ENCODE measurements around the gene SPESP1.

The SPESP1 gene

DNA sequence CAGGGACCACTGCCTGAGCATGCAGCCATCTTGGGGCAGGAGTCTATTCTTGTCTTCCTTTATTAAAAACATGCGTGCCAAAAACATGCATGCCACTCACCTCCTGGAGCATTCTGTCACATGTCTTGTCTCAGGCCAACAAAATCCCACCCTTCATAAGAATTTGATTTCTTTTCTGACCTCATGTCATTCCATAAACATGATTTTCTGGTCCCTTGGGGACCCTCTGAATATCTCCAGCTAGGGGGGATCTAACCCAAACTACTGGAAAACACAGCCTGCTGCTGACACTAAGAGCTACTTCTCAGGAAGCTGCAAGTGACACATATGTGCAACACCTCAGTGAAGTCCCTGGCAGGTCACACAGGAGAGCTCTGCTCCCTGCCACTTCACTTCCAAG, 57.4 kb downstream of the SPESP1 start:
- Histone ChIP-seq H3K27me3 (ENCODE audit: insufficient read depth, low read length, poor library complexity, severe bottlenecking) (no peaks in the 10 kb centered on the region), H2AFZ (ENCODE audit: low read length) (no peak overlapping the region), H3K9ac (ENCODE audit: low read depth, low read length, poor library complexity, severe bottlenecking) (no peak overlapping the region), H3K36me3 (ENCODE audit: insufficient read depth, low read length) (no peaks in the 10 kb centered on the region), H3K4me2 (ENCODE audit: low read depth, low read length, poor library complexity, severe bottlenecking) (no peak overlapping the region), H3F3A (ENCODE audit: low read depth) (no peaks in the 10 kb centered on the region), H3K79me2 (ENCODE audit: insufficient read depth, low read length) (no peaks in the 10 kb centered on the region), H3K9me2 (replicated peaks; ENCODE audit: low read depth, low read length) (no peaks in the 10 kb centered on the region), H3K4me3 (ENCODE audit: low read length, poor library complexity, severe bottlenecking) (no peak overlapping the region), H3K4me1 (ENCODE audit: insufficient read depth, low read length, poor library complexity, severe bottlenecking) (no peaks in the 10 kb centered on the region), H4K20me1 (ENCODE audit: insufficient read depth, low read length, poor library complexity, severe bottlenecking) (no peaks in the 10 kb centered on the region), H3K9me3 (ENCODE audit: insufficient read depth, low read depth, low read length) (no peaks in the 10 kb centered on the region)
- no peak for TF ChIP-seq EZH2phosphoT487 (IDR thresholded peaks at IDR 0.05; ENCODE audit: borderline replicate concordance)
- TF ChIP-seq, protein P1, sequence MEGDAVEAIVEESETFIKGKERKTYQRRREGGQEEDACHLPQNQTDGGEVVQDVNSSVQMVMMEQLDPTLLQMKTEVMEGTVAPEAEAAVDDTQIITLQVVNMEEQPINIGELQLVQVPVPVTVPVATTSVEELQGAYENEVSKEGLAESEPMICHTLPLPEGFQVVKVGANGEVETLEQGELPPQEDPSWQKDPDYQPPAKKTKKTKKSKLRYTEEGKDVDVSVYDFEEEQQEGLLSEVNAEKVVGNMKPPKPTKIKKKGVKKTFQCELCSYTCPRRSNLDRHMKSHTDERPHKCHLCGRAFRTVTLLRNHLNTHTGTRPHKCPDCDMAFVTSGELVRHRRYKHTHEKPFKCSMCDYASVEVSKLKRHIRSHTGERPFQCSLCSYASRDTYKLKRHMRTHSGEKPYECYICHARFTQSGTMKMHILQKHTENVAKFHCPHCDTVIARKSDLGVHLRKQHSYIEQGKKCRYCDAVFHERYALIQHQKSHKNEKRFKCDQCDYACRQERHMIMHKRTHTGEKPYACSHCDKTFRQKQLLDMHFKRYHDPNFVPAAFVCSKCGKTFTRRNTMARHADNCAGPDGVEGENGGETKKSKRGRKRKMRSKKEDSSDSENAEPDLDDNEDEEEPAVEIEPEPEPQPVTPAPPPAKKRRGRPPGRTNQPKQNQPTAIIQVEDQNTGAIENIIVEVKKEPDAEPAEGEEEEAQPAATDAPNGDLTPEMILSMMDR (conservative IDR thresholded peaks at IDR 0.05; ENCODE audit: low read length) = no peak

DNA sequence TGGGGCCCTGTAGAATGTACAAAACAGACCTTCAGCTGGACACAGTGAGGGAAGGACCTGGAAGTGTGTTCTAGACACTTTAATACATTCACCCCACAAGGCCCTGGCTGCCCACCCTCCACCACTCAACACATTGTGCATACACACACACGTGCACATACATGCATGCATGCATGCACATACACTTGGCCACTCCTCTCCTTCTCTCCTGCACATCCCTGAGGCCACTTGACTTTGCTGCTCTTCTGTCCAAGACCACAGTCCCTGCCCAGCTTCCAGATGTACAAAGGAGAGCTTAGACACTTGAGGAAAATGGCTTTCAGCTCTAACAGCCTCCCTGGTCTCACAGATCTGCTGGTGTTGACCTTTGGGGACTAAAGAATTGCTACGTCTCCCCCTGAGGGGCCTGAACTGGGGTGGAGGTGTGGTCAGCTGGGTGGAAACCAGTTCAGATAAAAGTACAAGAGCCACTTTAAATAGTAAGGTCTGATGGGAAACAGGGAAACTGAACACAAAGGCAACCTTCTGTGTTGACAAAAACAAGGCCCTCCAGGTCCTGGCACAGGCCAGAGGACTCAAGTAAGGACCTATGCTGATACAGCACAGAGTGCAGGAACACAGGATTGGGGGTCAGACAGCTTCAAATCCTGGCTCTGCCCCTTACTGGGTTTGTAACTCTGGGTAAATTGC, 59.4 kb downstream of the SPESP1 start:
- no peaks in the 10 kb centered on the region for H4K20me1 ChIP-seq (ENCODE audit: insufficient read depth, low read length, poor library complexity, severe bottlenecking)
- no peaks in the 10 kb centered on the region for H3K9me3 ChIP-seq (ENCODE audit: insufficient read depth, low read depth, low read length)
- H3K4me1 ChIP-seq (ENCODE audit: insufficient read depth, low read length, poor library complexity, severe bottlenecking) = no peaks in the 10 kb centered on the region
- no peak overlapping the region for H3K4me3 ChIP-seq (ENCODE audit: low read length, poor library complexity, severe bottlenecking)
- H3K79me2 ChIP-seq (ENCODE audit: insufficient read depth, low read length) = no peaks in the 10 kb centered on the region
- H3K27me3 ChIP-seq (ENCODE audit: insufficient read depth, low read length, poor library complexity, severe bottlenecking) = no peaks in the 10 kb centered on the region
- no peaks in the 10 kb centered on the region for H3K36me3 ChIP-seq (ENCODE audit: insufficient read depth, low read length)
- H2AFZ ChIP-seq (ENCODE audit: low read length) = no peak overlapping the region
- no peak overlapping the region for H3K9ac ChIP-seq (ENCODE audit: low read depth, low read length, poor library complexity, severe bottlenecking)
- H3K4me2 ChIP-seq (ENCODE audit: low read depth, low read length, poor library complexity, severe bottlenecking) = no peak overlapping the region
- no peaks in the 10 kb centered on the region for H3F3A ChIP-seq (ENCODE audit: low read depth)
- no peaks in the 10 kb centered on the region for H3K9me2 ChIP-seq (replicated peaks; ENCODE audit: low read depth, low read length)
- TF ChIP-seq, protein P1 (conservative IDR thresholded peaks at IDR 0.05; ENCODE audit: low read length) = no peak
- TF ChIP-seq EZH2phosphoT487 (IDR thresholded peaks at IDR 0.05; ENCODE audit: borderline replicate concordance) = no peak

DNA sequence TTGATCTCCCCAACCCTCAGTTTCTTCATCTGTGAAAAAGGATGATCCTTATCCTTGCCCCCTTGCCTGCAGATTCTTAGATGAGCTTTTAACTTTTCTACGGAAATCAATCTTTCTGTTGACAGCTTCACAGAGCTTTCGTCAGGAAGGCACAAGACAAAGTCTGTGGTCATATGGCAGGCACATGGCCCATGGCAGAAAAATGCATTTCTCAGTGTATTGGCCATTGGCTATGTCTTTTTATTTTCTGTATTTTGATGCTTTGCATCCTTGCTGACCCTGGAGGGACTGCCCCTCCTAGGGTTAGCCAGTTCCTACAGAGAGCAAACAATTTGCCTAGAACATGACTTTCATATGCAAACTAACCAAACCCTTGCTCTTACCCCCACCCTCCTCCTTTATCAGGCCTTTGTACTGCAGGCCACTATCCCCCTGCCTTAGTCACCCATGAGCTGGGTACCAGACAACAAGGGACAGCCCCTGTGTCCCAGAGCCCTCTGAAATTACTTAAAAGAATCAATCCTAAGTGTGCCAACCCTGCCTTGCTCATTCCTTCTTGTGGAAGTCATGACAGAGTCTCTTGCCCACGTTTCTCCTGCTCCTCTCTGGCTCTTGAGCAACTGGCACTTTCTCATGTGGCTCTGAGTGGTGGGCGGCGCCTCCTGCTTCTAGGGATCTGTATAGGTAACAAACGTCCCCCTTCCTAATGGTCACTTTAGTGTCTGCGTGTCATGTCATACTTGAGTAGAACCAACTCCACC, 60.1 kb downstream of the SPESP1 start:
- Histone ChIP-seq H3F3A (ENCODE audit: low read depth) (no peaks in the 10 kb centered on the region), H3K9me3 (ENCODE audit: insufficient read depth, low read depth, low read length) (no peaks in the 10 kb centered on the region), H3K27me3 (ENCODE audit: insufficient read depth, low read length, poor library complexity, severe bottlenecking) (no peaks in the 10 kb centered on the region), H4K20me1 (ENCODE audit: insufficient read depth, low read length, poor library complexity, severe bottlenecking) (no peaks in the 10 kb centered on the region), H3K36me3 (ENCODE audit: insufficient read depth, low read length) (no peaks in the 10 kb centered on the region), H3K4me3 (ENCODE audit: low read length, poor library complexity, severe bottlenecking) (no peak overlapping the region), H3K9ac (ENCODE audit: low read depth, low read length, poor library complexity, severe bottlenecking) (no peak overlapping the region), H3K4me1 (ENCODE audit: insufficient read depth, low read length, poor library complexity, severe bottlenecking) (no peaks in the 10 kb centered on the region), H3K79me2 (ENCODE audit: insufficient read depth, low read length) (no peaks in the 10 kb centered on the region), H3K9me2 (replicated peaks; ENCODE audit: low read depth, low read length) (no peaks in the 10 kb centered on the region), H3K4me2 (ENCODE audit: low read depth, low read length, poor library complexity, severe bottlenecking) (no peak overlapping the region), H2AFZ (ENCODE audit: low read length) (no peak overlapping the region)
- TF ChIP-seq, protein P1 (conservative IDR thresholded peaks at IDR 0.05; ENCODE audit: low read length) = no peak
- TF ChIP-seq EZH2phosphoT487 (IDR thresholded peaks at IDR 0.05; ENCODE audit: borderline replicate concordance) = no peak
